NOMO-1 (cell line): Measurements from ENCODE around the gene KIAA1755.

Source experiments
- DNase-seq, 2 experiments: peaks; one replicate each; lab custom pipeline; 2025; ENCODE audit not compliant: unreplicated experiment in 2 of 2; lab: John Stamatoyannopoulos, UW

KIAA1755 gene

GRCh38 chr20:38190936-38191371, 69.6 kb downstream of the KIAA1755 start:
- no peak for DNase-seq

GRCh38 chr20:38190166-38190565, 70.4 kb downstream of the KIAA1755 start:
- DNase-seq = no peak

GRCh38 chr20:38187517-38187916, 73.0 kb downstream of the KIAA1755 start:
- peak; percentile 52 to 53 for DNase-seq

GRCh38 chr20:38186788-38187221, 73.7 kb downstream of the KIAA1755 start:
- DNase-seq = peak in 1 of 2 experiments; percentile 14

GRCh38 chr20:38184101-38184500, 76.4 kb downstream of the KIAA1755 start:
- DNase-seq = no peak

GRCh38 chr20:38181971-38182370, 78.6 kb downstream of the KIAA1755 start:
- no peak for DNase-seq

- no peak for DNase-seq
Observed at GRCh38 chr20:38181207-38181801, 79.2 kb downstream of the KIAA1755 start.

GRCh38 chr20:38180781-38181180, 79.8 kb downstream of the KIAA1755 start:
- no peak for DNase-seq

- DNase-seq = no peak
Observed at GRCh38 chr20:38179846-38180245, 80.7 kb downstream of the KIAA1755 start.

GRCh38 chr20:38178581-38178980, 82.0 kb downstream of the KIAA1755 start:
- no peak for DNase-seq

- DNase-seq = peak; percentile 57 to 80
Observed at GRCh38 chr20:38178065-38178491, 82.5 kb downstream of the KIAA1755 start.

GRCh38 chr20:38177201-38177600, 83.3 kb downstream of the KIAA1755 start:
- no peak for DNase-seq

GRCh38 chr20:38175304-38176180, 85.0 kb downstream of the KIAA1755 start:
- DNase-seq = no peak

- no peak for DNase-seq
Observed at GRCh38 chr20:38173237-38174156, 87.0 kb downstream of the KIAA1755 start.

- DNase-seq = no peak
Observed at GRCh38 chr20:38172408-38172807, 88.1 kb downstream of the KIAA1755 start.

- no peak for DNase-seq
Observed at GRCh38 chr20:38171675-38172043, 88.9 kb downstream of the KIAA1755 start.

- no peak for DNase-seq
Observed at GRCh38 chr20:38170826-38171674, 89.5 kb downstream of the KIAA1755 start.

- no peak for DNase-seq
Observed at GRCh38 chr20:38170219-38170825, 90.2 kb downstream of the KIAA1755 start.

- no peak for DNase-seq
Observed at GRCh38 chr20:38169636-38170193, 90.8 kb downstream of the KIAA1755 start.
